ENCODE data around the gene REELD1.

Gene REELD1

DNA sequence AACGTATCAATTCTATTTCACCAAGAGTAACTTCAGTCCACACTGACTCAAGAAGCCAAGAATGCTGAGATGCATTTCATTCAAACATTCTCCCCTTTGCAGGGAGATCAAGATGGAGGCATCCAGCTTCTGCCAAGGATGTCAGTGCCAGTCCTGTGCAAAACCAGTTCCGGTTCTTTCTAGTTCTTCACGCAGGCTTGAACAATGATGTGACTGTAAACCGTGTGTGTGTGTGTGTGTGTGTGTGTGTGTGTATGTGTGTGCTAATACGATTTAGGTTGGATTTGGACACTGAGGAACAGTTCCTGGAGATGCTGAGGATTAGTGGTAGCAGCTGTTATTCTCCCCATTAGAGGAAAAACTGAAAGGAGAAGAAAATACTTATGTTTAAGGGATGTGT, at the start of gene REELD1:
TSS of gene REELD1 (plus strand) at position 301 of the 400 bp plus-strand sequence. CDS start 2,415 bp downstream, outside the sequence.
- no peak for FAIRE-seq

DNA sequence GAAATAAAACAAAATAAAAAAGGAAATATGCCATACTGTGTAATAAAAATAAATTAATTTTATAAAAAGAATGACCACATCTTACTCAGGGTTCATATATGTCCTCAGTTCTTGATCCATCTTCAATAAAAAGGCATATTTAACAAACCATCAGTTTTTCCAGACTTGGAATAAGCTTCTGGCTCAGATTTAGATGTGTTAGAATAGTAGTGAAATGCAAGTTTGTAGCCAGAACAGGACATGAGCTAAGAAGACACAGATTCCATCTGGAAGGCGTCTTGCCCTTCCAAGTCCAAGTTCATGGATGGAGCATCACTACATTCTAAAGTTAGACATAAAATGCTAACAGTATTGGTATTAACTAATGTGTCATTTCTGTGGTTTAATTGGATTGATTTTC, 49.1 kb upstream of the REELD1 start:
- no peak for FAIRE-seq

DNA sequence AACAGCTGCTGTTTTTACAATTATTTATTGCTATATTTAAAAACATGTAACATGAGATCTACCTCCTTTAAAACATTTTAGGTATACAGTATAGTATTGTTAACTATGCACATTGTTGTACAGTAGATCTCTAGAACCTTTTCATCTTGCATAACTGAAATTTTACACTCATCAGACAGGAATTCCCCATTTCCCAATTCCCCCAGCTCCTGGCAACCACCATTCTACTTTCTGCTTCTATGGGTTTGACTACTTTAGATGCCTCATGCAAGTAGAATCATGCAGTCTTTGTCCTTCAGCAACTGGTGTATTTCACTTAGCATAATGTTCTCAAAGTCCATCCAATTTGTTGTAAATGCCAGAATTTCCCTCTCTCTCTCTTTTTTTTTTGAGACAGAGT, 48.5 kb upstream of the REELD1 start:
- no peak for FAIRE-seq

DNA sequence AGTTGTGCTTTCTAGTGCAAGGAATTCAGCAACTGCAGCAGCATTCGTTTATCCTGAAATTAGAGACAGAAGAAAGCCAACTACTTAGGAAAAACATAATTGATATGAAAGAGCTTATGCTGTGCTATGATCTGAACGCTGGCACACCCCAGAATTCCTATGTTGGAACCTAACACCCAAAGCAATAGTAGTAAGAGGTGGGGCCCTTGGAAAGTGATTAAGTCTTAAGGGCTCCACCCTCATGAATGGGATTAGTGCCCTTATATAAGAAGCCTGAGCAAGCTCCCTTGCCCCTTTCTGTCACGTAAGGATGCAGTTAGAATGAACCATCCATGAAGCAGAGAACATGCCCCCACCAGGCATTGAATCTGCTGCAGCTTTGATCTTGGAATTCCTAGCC, 44.2 kb upstream of the REELD1 start:
- no peak for FAIRE-seq

DNA sequence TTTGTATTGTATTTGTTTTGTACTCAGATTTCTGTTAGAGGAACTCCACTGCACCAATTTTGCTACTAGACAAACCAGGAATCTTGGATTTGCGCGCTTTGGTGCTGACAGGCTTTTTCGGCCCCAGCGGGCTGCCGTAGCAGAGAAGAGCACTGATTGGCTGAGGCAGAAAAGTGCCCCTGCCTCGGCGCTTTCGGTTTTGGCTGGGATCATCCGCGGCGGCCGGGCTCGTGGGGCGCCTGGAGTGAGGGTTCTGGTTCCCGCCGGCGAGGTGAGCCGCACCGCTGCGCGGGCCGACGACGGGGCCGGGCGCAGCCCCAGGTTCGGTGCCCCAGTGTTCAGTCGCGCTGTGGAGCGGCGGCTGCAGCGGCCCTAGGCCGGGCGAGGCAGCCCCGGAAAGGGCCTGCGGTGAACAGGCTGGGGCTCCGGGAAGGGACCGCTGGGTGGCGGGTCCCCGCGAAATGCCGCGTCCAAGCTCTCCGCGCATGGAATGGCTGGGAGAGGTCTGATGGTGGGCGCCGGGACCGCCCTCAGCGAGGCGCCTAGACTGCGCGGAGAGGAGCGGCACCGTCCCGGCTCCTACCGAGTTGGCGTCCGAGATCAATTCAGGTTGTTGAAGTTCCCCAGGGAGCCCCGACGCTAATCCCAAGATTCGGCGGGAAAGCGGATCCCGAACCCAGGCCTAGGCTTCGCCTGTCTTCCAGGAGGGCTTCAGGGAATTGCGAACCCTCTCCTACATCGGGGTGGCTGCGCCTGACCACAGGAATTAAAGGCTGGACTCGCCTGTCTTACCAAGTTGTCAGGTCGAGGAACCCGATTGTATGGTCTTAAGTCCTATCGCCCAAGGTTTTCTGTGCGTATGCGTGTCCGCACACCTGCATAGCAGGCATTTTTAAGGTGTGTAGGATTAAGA, 38.5 kb upstream of the REELD1 start, which contains the start of gene LSM6:
TSS of gene LSM6 (plus strand) at position 178 of the 913 bp plus-strand sequence. CDS start 7,204 bp downstream, outside the sequence.
- peak; percentile 93 for FAIRE-seq

DNA sequence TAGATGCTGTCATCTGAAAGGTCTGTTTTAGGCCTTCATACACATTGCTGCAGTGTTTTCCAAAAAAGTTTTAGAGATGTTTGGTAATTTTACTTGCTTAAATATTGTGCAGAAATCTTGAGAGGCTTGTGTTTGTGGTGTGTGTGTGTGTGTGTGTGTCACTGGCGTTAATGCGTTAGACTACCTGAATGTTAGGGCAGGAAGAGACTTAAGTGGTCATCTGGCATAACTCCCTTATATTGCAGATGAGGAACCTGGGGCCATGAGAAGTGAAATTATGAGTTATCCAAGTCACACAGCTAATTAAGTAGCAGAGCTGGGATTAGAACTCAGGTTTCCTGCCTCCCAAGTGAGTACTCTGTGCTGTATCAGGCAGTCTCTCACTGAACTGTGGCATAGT, 37.4 kb upstream of the REELD1 start:
- no peak for FAIRE-seq

DNA sequence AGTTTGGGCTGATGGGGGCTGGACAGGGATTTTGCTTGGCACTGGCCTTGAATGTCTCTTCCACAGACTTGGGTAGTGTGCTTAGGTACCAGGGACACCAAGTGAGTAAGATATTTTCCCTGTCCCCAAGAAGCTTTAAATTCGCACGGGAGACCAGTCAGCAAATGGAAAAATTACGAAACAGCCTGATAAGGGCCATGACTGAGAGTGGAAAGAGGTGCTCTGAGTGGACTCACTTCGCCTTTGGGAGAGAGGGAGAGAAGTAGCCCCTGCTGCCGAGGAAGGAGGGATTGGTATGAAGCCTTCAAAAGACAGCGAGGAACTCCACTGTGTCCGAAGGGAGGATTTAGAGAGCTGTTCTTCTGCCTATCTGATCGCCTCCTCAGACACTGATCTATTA, 36.2 kb upstream of the REELD1 start:
- no peak for FAIRE-seq

DNA sequence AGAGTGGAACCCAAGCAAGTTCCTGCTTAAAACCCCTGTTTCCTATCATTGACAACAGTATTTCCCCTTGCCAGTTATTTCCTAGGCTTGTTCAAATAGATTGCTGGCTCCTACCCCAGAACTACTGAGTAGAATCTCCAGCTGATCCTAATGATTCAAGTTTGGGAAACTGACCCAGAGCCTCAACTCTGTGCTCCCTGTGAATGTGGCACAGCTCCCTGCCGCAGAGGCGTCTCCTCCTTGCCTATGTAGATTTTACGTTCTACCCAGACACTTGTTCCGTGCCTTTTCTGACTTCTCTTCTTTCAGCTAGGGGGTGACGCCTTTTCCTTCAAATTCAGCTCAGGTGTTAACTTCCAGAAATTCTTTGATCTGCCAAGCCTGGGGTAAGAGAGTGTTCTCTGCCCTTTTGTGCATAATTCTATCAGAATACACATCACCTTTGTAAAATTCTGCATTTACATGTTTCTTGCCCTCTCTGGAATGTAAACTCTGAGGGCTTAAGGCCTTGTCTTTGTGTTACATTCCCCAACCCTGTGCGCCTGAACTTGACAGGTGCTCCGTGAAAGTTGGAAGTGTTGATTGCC, 34.5 kb upstream of the REELD1 start:
- no peak for FAIRE-seq

DNA sequence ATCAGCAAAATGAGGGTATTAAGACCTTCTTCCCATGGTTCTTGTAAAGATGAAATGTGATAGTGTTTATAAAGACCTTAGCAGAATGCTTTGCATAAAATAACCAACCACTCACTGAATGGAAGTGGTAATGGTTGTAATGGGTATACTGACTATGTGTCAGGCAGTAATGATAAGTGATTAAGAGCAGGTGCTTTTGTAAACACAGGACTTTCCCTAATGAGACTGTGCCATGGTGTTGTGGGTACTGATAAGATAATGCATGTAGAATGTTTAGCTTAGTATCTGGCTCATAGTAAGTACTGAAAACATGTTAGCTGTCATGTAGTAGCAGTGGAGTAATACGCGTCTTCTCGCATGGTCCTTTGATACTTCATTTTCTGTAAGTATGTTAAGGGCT, 31.9 kb upstream of the REELD1 start:
- no peak for FAIRE-seq

DNA sequence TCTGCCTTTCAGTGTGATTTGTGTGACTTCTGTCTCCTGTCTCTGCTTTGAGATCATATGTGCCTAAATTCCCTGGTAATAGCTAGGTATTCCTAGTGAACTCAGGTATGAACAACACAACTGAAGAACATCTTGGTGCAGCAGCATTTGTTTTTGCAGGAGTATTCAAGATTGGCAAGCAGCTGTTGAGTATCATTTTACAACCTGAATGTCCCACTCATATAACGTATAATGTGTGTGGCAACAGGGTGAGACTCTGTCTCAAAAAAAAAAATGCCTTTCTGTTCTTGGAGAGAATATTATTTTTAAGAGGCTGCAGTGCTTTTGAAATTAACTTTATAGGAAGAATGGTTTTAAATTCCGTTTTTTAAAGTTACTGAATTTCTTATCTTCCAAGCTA, 31.1 kb upstream of the REELD1 start:
- FAIRE-seq = no peak

DNA sequence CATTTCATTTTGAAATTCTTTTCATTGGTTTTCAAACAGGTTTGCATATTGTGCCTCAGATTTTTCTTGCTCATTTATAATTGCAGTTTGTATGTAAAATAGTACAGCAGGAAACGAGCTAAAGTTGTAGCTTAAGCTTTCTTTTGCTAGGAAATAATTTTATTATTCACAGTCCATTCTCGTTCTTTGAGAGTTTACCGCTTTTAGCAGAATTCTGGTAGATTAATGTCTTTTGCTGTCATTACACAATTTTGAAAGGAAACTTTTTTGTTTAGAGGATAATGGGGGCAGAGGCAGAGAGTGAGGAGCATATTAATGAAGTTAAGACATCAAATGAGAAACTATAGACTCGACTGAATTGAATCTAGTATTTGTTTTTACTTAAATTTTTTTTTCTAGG, 28.3 kb upstream of the REELD1 start:
- no peak for FAIRE-seq

DNA sequence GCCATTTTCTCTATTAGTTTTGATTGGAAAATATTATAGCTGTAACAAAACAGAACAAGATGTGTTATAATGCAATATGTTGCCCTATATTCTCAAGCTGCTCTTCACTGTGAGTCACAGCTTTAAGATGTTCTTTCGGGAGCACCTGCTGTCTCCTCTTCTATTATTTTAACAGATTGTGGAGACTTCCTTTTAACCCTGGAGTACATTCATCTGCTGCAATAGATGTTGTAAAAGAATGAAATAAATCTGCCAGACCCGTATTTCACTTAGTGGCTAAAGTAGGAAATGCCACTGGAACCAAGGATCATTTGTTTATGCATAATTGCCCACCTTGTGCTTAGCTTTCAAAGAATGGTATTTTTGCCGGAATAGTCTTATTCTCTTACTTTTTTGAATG, 27.7 kb upstream of the REELD1 start:
- no peak for FAIRE-seq

DNA sequence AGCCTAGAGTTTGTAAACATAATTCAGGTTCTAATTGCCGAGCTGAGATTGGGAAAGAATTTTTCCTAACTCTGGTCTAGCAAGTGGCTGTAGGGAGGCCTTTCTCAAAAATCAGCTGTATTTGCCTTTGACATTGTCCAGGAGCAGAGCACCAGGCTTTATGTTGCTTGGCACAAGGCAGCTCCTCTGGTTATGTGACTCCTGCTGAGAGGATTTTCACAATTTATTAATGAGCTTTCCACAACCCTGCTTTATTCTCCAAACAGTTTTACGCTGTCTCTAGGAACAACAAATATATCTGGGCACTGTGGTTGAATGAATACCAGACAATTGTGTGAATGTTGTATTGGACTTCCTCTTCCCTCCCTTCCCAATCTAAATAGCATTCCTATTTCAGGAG, 23.9 kb upstream of the REELD1 start:
- FAIRE-seq = no peak

DNA sequence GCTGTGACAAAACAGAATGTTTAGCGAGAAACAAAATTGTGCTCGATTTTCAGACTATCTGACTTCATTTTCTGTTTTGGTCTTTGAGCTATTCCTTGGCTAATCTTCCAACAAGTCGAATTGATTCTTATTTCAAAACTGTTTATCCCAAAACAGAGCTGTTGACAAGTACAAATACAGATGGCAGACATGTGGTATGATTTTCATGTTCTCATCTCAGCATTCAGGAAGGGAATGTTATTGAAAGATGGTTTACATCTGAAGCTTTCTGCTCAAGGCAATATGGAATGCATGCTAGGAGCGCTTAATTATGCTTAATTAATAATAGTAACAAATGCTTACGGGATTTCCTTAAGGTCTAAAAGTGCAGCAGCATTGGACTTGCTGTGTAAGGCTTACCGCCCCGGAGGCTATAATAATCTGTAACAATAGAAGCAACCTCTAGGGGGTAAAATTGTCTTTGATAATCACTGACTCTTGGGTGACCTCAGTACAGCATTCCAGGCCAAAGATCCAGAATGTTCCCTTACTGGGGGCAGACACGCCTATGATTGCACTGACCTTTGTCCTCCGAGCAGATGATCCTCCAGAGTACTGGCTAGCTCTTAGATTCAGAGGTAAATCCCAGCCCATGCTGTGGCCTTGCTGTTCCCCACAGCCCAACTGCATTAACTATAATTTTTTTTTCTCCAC, 22.4 kb upstream of the REELD1 start:
- no peak for FAIRE-seq

DNA sequence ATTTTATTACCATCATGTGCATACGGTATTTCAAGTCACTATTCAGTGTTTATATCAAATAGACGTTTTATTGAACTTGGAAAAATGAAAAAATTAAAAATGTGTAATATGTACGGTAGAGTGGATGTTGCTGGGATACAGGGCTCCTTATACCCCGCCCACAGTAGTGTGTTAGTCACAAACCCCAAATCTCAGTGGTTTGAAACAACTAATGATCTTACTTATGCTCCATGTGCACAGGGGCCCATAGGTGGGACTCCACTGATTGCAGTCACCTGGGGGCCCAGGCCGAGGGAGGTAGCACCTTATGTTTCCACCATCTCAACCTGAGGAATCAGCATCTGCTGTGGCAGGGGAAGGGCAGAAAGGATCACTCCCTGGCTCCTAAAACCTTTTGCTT, 20.7 kb upstream of the REELD1 start:
- no peak for FAIRE-seq

DNA sequence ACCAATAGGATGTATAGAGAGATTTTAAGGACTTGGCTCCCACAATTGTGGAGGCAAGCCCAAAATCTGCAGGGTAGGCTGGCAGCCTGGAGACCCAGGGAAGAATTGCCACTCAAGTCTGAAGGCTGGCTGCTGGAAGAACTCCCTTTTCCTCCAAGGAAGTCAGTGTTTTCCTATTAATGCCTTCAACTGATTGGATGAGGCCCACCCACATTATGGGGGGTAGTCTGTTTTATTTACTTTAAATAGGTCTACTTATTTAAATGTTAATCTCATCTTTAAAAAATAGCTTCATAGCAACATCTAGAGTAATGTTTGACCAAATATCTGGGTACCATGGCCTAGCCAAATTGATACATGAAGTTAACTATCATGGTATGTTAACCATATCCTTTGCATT, 20.1 kb upstream of the REELD1 start:
- no peak for FAIRE-seq

DNA sequence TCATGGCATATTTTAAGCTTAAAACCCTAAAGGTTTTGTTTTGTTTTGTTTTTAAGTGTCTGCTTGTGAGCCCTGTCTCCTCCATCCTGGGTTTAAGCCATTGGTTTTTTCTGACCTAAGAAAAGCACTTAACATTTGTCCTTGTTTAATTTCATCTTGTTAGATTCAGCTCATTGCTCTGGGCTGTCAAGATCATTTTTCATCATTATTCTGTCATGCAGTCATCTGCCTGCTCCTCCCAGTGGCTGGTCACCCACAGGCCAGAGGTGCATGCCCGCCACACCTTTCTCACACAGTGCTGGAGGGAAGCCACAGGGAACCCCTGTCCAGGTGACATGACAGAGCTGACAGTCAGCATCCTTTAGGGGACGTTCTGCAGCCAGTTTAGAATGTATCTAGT, 11.7 kb upstream of the REELD1 start:
- FAIRE-seq = no peak

DNA sequence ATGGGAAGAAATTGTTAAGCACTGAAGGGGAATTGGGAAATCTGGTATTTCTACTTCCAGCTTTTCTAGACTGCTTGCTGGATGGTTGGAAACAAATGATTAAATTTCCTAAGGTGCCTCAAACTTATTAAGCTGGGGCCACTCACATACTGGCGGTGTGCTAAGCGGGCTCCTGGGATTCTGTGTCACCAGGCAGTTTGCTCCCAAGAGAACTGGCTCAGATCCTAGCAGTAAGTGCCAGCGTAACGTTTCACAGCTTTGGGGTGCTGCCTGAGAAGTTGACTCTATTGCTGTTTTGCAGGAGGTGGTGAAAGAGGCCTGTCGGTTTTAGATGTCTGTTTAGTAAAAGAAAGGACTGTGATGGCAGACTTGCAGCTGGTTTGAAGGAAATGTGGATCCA, 6.9 kb upstream of the REELD1 start:
- FAIRE-seq = no peak

DNA sequence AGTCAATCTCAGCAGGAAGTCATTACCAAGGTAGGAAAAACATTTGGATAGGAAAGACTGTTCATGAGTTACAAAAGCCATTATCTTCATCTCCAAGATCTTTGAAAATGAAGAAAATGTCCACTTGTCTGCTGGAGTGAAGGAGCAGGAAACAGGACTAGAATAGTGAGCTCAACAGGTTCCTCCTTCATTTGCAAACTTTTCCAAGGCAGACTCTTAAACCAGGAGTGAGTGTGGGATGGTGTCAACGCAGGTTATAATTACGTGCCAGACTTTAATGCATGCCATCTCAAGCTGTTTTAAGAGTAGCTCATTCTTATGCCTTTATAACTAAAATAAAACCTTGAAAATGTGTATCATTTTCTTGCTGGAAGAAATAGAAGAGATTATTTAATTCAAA, 3.4 kb upstream of the REELD1 start:
- FAIRE-seq = no peak

DNA sequence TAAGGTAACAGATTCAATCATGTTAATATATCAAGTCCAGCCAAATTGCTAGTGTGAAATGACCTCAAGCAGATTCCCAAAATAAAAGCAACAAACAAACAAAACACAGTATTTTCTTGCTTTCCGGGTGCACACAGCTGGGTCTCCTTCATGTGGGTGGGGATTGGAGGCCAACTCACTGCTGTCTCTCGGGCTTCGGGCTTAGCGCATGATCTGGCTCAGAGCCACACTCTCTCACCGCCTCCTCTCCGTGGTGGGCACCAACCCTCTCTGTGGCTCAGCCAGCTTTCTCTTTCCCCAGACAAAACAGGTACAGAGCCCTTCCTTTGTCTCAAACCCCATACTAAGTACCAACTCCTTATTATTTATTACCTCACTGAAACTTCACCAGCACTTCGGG, 2.9 kb upstream of the REELD1 start:
- no peak for FAIRE-seq

DNA sequence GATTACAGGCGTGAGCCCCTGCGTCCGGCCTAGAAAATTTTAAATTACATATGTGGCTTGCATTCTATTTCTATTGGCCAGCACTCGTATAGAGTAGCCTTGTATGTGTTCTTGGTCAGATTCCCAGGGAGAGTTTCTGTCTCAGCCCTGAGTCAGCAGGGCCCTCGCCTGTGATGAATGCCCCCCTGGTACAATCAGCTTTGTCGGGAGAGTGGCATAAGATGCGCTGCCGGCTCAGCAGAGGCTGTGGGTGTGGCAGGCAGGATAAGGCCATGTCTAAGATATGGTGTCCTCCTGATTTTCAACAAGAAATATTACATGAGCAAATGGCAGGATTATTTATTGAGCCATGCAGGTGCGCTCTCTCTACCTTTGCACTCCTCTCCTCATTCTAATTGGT, 1.6 kb upstream of the REELD1 start:
- no peak for FAIRE-seq

DNA sequence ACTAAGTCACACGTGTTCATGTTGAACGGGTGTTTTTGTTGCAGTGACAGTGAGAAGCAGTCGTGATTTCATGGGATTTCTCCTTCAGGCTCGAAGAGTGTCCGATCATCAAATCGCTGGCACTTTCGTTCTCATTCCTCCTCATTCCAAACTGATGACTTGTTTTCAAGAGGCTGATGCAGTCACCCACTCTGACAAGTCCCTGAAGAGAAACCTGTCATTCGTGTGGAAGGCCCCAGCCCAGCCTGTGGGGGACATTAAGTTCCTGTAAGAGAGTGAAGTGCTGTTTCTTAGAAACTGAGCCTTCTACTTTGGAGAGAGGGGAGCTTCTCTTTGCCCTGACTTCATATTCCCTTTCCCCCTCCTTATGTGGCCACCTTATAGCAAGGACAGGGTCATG, 8.0 kb downstream of the REELD1 start:
- FAIRE-seq = no peak

DNA sequence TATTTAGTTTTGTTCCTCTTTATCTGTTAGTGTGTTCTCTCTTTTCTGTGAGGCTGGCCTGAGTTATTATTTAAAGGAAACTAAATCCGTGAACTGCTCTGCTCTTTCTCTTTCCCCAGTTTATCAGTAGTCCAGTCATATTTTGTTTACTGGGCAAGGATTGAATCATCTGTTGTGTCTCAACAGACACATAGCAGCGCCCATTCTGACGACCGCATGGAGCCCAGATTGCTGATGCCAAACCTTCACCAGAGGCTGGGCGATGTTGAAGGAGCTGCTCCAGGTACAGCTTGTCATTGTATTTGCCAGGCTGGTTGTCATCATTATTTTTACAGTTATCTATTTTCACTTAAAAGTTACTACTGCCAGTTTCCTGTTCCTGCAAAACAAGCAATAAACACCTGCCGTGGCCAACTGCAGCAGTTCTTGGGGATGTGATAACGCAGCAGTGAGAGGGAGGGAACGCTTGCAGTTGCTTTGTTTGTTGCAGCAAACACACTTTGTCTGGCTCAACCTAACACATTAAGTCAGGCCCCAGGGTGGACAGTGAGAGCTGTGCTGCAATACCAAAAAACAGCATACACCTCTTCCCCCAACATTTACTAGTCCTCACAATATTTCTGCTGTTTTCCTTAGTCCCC, 10.1 kb downstream of the REELD1 start:
- no peak for FAIRE-seq

Measured in G401.6 (cell line).